Astrocyte of the spinal cord (primary cell): ENCODE data around the gene HHIPL2.

Source experiments
- DNase-seq: peaks from one replicate; pipeline ENCODE4 v3.0.0; 2011; ENCODE audit warnings: low read depth, low spot score
- H3K4me3 ChIP-seq: 2 replicates; pipeline ENCODE4 v1.5.1; 2011; ENCODE audit warnings: low read depth, mild to moderate bottlenecking, low read length, moderate library complexity
- CTCF ChIP-seq: IDR thresholded peaks from 2 replicates; pipeline ENCODE4 v1.5.1; 2012; ENCODE audit warnings: low read depth, mild to moderate bottlenecking, low read length, inconsistent platforms
- in situ Hi-C: cut with HindIII; loops from 2 replicates; pipeline ENCODE4 v1.10.0; 2017; ENCODE audit warnings: low sequenced_read_pairs

The HHIPL2 gene

GRCh38 chr1:222586842-222587241 is 38.9 kb upstream of the HHIPL2 start:
- no peak for DNase-seq
- no peak overlapping the region for H3K4me3 ChIP-seq
- in situ Hi-C loops = no loop called here
- TF ChIP-seq CTCF = no peak

GRCh38 chr1:222583079-222583478 is 35.2 kb upstream of the HHIPL2 start:
- DNase-seq = no peak
- no peak overlapping the region for H3K4me3 ChIP-seq
- no peak for TF ChIP-seq CTCF
- in situ Hi-C loops = no loop called here

- in situ Hi-C loops = no loop called here
- no peak for DNase-seq
- no peak overlapping the region for H3K4me3 ChIP-seq
- TF ChIP-seq CTCF = no peak
Measured at GRCh38 chr1:222582099-222582774, 34.3 kb upstream of the HHIPL2 start.

GRCh38 chr1:222579316-222579715 is 31.4 kb upstream of the HHIPL2 start:
- no peak for TF ChIP-seq CTCF
- no peak overlapping the region for H3K4me3 ChIP-seq
- in situ Hi-C loops = no loop called here
- DNase-seq = no peak

GRCh38 chr1:222570837-222571236 is 22.9 kb upstream of the HHIPL2 start:
- H3K4me3 ChIP-seq = no peak overlapping the region
- in situ Hi-C loops = no loop called here
- no peak for DNase-seq
- no peak for TF ChIP-seq CTCF

- no peak for TF ChIP-seq CTCF
- in situ Hi-C loops = no loop called here
- H3K4me3 ChIP-seq = no peak overlapping the region
- DNase-seq = no peak
Measured at GRCh38 chr1:222561656-222562055, 13.8 kb upstream of the HHIPL2 start.

GRCh38 chr1:222557574-222557973 is 9.7 kb upstream of the HHIPL2 start:
- H3K4me3 ChIP-seq = no peak overlapping the region
- in situ Hi-C loops = no loop called here
- TF ChIP-seq CTCF = no peak

More at GRCh38 chr1:222557574-222557973, 9.7 kb upstream of the HHIPL2 start:
- DNase-seq = no peak
